Measurements from ENCODE around the gene DCTPP1.

The DCTPP1 gene

DNA sequence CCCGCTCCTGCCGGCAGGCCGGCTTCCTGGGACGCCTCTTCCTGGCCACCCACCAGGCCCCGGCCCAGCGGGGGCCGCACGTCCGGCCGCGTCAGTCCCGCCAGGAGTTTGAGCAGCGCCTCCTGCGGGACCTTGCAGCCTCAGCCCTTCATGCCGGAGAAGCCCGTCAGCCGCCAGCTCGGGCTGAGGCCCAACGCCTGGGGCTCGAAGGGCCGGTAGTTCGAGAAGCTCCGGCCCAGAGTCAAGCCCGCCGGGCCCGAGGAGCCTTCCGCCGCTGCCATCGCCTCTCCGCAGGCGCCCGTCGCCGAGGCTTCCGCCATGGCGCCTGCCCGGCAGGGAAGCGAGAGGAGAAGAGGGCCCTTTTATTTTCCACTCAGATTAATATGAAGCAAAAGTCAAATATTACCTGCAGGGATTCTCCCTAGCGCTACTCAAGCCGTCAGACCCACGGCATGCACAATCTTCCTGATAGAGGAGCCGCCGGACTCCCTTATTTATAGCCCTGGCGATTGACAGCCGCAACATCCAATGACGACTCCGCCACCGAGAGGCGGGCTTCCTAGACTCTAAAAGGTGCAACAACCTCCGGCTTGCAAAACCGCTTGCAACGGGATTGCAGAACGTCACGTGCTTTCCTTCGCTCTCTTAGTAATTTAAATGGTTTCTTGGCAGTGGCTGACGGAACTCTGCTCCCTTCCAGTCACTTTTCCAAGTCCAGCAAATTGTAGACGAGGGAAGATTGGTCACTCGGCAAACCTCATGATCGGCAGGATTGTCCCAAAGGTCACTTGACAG is 15.8 kb upstream of the DCTPP1 start, which contains the start of gene SEPHS2 (continued):
- TF ChIP-seq, protein P1, sequence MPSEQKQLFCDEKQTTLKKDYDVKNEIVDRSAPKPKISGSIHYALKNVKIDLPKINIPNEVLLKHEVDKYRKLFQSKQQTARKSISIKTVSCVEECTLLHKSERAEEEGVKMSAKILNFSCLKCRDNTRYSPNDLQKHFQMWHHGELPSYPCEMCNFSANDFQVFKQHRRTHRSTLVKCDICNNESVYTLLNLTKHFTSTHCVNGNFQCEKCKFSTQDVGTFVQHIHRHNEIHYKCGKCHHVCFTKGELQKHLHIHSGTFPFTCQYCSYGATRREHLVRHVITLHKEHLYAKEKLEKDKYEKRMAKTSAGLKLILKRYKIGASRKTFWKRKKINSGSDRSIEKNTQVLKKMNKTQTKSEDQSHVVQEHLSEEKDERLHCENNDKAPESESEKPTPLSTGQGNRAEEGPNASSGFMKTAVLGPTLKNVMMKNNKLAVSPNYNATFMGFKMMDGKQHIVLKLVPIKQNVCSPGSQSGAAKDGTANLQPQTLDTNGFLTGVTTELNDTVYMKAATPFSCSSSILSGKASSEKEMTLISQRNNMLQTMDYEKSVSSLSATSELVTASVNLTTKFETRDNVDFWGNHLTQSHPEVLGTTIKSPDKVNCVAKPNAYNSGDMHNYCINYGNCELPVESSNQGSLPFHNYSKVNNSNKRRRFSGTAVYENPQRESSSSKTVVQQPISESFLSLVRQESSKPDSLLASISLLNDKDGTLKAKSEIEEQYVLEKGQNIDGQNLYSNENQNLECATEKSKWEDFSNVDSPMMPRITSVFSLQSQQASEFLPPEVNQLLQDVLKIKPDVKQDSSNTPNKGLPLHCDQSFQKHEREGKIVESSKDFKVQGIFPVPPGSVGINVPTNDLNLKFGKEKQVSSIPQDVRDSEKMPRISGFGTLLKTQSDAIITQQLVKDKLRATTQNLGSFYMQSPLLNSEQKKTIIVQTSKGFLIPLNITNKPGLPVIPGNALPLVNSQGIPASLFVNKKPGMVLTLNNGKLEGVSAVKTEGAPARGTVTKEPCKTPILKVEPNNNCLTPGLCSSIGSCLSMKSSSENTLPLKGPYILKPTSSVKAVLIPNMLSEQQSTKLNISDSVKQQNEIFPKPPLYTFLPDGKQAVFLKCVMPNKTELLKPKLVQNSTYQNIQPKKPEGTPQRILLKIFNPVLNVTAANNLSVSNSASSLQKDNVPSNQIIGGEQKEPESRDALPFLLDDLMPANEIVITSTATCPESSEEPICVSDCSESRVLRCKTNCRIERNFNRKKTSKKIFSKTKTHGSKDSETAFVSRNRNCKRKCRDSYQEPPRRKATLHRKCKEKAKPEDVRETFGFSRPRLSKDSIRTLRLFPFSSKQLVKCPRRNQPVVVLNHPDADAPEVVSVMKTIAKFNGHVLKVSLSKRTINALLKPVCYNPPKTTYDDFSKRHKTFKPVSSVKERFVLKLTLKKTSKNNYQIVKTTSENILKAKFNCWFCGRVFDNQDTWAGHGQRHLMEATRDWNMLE (tag by site-specific recombination; conservative IDR thresholded peaks at IDR 0.05; ENCODE audit: low read depth) = peak; percentile 32
- no peak for TF ChIP-seq ZSCAN23 (tag by site-specific recombination; IDR thresholded peaks at IDR 0.05)
- peak; percentile 85 for TF ChIP-seq PATZ1 (tag by site-specific recombination; IDR thresholded peaks at IDR 0.05)
- TF ChIP-seq, protein P2, sequence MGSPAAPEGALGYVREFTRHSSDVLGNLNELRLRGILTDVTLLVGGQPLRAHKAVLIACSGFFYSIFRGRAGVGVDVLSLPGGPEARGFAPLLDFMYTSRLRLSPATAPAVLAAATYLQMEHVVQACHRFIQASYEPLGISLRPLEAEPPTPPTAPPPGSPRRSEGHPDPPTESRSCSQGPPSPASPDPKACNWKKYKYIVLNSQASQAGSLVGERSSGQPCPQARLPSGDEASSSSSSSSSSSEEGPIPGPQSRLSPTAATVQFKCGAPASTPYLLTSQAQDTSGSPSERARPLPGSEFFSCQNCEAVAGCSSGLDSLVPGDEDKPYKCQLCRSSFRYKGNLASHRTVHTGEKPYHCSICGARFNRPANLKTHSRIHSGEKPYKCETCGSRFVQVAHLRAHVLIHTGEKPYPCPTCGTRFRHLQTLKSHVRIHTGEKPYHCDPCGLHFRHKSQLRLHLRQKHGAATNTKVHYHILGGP (tag by site-specific recombination; IDR thresholded peaks at IDR 0.05) = no peak
- TF ChIP-seq TRIM28 (IDR thresholded peaks at IDR 0.05; ENCODE audit: borderline replicate concordance, low read length) = peak; percentile 79; the same call in 1 of the 2 replicates
- 0 out of 2 replicates have a peak, but pooled peaks have one; percentile 31 for TF ChIP-seq ZNF792 (tag by site-specific recombination; IDR thresholded peaks at IDR 0.05)
- no peak for TF ChIP-seq ZNF155 (tag by site-specific recombination; IDR thresholded peaks at IDR 0.05)
- TF ChIP-seq GFI1B (tag by site-specific recombination; IDR thresholded peaks at IDR 0.05) = peak; percentile 43; the same call in 1 of the 2 replicates
- TF ChIP-seq ZFP37 (tag by site-specific recombination; IDR thresholded peaks at IDR 0.05) = no peak
- TF ChIP-seq, protein P3, sequence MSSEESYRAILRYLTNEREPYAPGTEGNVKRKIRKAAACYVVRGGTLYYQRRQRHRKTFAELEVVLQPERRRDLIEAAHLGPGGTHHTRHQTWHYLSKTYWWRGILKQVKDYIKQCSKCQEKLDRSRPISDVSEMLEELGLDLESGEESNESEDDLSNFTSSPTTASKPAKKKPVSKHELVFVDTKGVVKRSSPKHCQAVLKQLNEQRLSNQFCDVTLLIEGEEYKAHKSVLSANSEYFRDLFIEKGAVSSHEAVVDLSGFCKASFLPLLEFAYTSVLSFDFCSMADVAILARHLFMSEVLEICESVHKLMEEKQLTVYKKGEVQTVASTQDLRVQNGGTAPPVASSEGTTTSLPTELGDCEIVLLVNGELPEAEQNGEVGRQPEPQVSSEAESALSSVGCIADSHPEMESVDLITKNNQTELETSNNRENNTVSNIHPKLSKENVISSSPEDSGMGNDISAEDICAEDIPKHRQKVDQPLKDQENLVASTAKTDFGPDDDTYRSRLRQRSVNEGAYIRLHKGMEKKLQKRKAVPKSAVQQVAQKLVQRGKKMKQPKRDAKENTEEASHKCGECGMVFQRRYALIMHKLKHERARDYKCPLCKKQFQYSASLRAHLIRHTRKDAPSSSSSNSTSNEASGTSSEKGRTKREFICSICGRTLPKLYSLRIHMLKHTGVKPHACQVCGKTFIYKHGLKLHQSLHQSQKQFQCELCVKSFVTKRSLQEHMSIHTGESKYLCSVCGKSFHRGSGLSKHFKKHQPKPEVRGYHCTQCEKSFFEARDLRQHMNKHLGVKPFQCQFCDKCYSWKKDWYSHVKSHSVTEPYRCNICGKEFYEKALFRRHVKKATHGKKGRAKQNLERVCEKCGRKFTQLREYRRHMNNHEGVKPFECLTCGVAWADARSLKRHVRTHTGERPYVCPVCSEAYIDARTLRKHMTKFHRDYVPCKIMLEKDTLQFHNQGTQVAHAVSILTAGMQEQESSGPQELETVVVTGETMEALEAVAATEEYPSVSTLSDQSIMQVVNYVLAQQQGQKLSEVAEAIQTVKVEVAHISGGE (tag by site-specific recombination; conservative IDR thresholded peaks at IDR 0.05; ENCODE audit: low read depth) = peak; percentile 44; the same call in 1 of the 2 replicates
- 0 out of 2 replicates have a peak, but pooled peaks have one; percentile 21 for TF ChIP-seq HOXC10 (CRISPR knock-in tag; IDR thresholded peaks at IDR 0.05)
- no peak for TF ChIP-seq ZNF473 (tag by site-specific recombination; IDR thresholded peaks at IDR 0.05)
- TF ChIP-seq ZNF704 (tag by site-specific recombination; IDR thresholded peaks at IDR 0.05) = no peak
- TF ChIP-seq, protein P4, sequence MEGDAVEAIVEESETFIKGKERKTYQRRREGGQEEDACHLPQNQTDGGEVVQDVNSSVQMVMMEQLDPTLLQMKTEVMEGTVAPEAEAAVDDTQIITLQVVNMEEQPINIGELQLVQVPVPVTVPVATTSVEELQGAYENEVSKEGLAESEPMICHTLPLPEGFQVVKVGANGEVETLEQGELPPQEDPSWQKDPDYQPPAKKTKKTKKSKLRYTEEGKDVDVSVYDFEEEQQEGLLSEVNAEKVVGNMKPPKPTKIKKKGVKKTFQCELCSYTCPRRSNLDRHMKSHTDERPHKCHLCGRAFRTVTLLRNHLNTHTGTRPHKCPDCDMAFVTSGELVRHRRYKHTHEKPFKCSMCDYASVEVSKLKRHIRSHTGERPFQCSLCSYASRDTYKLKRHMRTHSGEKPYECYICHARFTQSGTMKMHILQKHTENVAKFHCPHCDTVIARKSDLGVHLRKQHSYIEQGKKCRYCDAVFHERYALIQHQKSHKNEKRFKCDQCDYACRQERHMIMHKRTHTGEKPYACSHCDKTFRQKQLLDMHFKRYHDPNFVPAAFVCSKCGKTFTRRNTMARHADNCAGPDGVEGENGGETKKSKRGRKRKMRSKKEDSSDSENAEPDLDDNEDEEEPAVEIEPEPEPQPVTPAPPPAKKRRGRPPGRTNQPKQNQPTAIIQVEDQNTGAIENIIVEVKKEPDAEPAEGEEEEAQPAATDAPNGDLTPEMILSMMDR (tag by site-specific recombination; IDR thresholded peaks at IDR 0.05) = peak; percentile 93
- TF ChIP-seq ZNF610 (tag by site-specific recombination; IDR thresholded peaks at IDR 0.05; ENCODE audit: borderline replicate concordance) = no peak
- no peak for TF ChIP-seq ZNF621 (tag by site-specific recombination; IDR thresholded peaks at IDR 0.05)
- peak; percentile 98 for TF ChIP-seq ZBTB17 (tag by site-specific recombination; IDR thresholded peaks at IDR 0.05)
- no peak for TF ChIP-seq ZNF776 (tag by site-specific recombination; IDR thresholded peaks at IDR 0.05; ENCODE audit: borderline replicate concordance)
- peak; percentile 86 for TF ChIP-seq GLIS2 (tag by site-specific recombination; IDR thresholded peaks at IDR 0.05)
- no peak for TF ChIP-seq ZNF112 (tag by site-specific recombination; IDR thresholded peaks at IDR 0.05)
- TF ChIP-seq ZNF707 (tag by site-specific recombination; IDR thresholded peaks at IDR 0.05) = no peak
- TF ChIP-seq ZNF266 (tag by site-specific recombination; IDR thresholded peaks at IDR 0.05; ENCODE audit: low read depth) = no peak
- no peak for TF ChIP-seq ZNF350 (tag by site-specific recombination; IDR thresholded peaks at IDR 0.05)
- TF ChIP-seq OVOL3 (tag by site-specific recombination; IDR thresholded peaks at IDR 0.05) = no peak
- TF ChIP-seq ZNF394 (tag by site-specific recombination; IDR thresholded peaks at IDR 0.05; ENCODE audit: borderline replicate concordance) = peak; percentile 78
